ENCODE data around the gene CARD16. TPM values are rescaled to one million over a fixed set of nuclear protein-coding genes. Genes with fewer than 3 reads are reported as not detected.
A peak's percentile ranks its signal among the peaks of the same experiment; 100 is the strongest.

The CARD16 gene
- total and polyA plus RNA-seq, 8 donors = 0.51 to 9.8 (median 3.1) TPM

DNA sequence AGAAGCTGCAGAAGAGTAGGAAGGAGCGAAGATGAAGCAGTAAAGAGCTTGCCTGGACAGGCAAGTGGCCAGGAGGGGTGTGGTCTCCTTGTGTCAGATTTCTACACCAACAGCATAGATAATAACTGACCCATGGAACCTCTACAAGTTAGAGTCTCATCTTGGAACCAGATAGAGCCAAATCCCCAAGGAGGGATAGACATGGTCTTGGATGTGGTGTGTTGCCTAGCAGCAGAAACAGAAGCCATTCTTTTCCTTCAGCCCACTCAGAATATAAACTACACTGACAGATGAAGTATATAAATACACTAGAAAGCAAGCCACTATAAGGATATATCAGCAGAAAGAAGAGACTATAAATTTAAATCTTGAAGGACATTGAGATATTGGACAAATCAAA, 4.3 kb upstream of the CARD16 start:
- Histone ChIP-seq H3K36me3 (no peaks in the 10 kb centered on the region), H3K27me3 (no peaks in the 10 kb centered on the region), H3K9me3 (no peaks in the 10 kb centered on the region), H3K4me1 (no peaks in the 10 kb centered on the region), H3K4me3 (no peak overlapping the region), H3K27ac (no peak overlapping the region)
- WGBS, 2 donors = 93 to 100% methylated on average over 1 of the region's 1 CpG
- DNase-seq (no peak), ATAC-seq (no peak), FAIRE-seq (no peak)
- TF ChIP-seq, protein P1, sequence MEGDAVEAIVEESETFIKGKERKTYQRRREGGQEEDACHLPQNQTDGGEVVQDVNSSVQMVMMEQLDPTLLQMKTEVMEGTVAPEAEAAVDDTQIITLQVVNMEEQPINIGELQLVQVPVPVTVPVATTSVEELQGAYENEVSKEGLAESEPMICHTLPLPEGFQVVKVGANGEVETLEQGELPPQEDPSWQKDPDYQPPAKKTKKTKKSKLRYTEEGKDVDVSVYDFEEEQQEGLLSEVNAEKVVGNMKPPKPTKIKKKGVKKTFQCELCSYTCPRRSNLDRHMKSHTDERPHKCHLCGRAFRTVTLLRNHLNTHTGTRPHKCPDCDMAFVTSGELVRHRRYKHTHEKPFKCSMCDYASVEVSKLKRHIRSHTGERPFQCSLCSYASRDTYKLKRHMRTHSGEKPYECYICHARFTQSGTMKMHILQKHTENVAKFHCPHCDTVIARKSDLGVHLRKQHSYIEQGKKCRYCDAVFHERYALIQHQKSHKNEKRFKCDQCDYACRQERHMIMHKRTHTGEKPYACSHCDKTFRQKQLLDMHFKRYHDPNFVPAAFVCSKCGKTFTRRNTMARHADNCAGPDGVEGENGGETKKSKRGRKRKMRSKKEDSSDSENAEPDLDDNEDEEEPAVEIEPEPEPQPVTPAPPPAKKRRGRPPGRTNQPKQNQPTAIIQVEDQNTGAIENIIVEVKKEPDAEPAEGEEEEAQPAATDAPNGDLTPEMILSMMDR (IDR thresholded peaks at IDR 0.05) = no peak
- intact Hi-C loops (cut with DNase I) = no loop called here

DNA sequence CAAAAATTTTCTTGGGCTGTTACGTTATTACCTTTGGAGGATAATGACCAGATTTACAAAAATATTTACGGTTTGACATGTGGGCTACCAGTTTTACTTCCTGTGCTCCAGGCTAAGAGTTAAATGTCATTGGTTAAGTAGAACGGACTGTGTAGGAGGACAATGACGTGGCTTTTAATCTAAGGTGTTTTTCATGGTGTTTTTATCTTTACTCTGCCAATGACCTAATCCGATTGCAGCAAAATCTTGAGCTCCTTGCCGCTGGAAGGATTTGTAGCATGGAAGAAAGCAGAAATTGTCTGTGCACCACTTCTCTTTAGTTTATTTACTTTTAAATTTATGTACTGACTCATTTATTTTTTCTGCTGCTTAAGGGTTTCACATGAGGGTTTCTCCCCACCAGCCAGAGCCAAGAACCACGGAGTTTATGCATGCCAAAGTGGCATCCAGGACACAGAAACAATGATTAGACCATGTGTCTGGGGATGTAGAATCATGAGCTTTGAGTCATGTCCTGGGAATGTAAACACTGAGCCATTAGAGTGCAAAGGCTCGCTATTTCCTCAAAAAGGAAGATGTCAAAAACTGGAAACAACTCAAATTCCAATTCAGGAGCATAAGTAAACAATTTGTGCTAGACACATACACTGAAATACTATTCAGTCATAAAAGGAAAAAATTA, 1.9 kb upstream of the CARD16 start:
- no peaks in the 10 kb centered on the region for H3K4me1 ChIP-seq
- ATAC-seq (peak in 3 of 4 donors; percentile 59 to 82 (median 68)), DNase-seq (peak in 1 of 6 donors; percentile 30), FAIRE-seq (peak; percentile 75)
- H3K27ac ChIP-seq = peak overlapping the region in 1 of 4 donors; percentile 15
- TF ChIP-seq, protein P1 (IDR thresholded peaks at IDR 0.05) = no peak
- no peaks in the 10 kb centered on the region for H3K27me3 ChIP-seq
- no peaks in the 10 kb centered on the region for H3K36me3 ChIP-seq
- intact Hi-C loops (cut with DNase I) = no loop called here
- H3K9me3 ChIP-seq = no peaks in the 10 kb centered on the region
- 68 to 71% methylated on average over 8 of the region's 8 CpGs for WGBS, 2 donors
- no peak overlapping the region for H3K4me3 ChIP-seq

DNA sequence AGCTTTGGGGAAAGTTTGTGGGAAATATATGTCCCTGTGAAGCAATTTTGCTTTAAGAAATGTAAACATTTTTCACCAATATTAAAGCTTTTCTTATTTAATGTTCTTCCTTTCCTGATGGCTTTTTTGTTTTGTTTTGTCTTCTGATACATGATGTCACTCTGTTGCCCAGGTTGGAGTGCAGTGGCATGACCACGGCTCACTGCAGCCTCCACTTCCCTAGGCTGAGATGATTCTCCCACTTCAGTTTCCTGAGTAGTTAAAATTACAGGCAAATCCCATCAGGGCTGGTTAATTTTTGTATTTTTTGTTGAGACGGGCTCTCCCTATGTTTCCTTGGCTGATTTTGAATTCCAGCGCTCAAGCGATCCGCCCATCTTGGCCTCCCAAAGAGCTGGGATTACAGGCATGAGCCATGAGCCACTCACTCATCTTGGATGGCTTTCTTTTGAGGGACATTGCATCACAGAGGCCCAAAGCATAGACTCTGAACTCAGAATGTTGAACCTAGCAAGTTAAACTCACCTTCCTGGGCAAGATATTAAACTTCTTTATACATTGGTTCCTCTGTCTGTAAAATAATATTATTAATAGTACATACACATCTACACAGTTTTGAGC, 651 bp upstream of the CARD16 start:
- WGBS, 2 donors = 89 to 91% methylated on average over 5 of the region's 5 CpGs
- TF ChIP-seq, protein P1 (IDR thresholded peaks at IDR 0.05) = no peak
- Histone ChIP-seq H3K4me3 (no peak overlapping the region), H3K27me3 (no peaks in the 10 kb centered on the region), H3K9me3 (no peaks in the 10 kb centered on the region), H3K4me1 (no peaks in the 10 kb centered on the region), H3K36me3 (no peaks in the 10 kb centered on the region), H3K27ac (peak overlapping the region in 1 of 4 donors; percentile 42)
- ATAC-seq = peak in 1 of 4 donors; percentile 33
- no peak for DNase-seq
- intact Hi-C loops (cut with DNase I) = no loop called here
- no peak for FAIRE-seq

DNA sequence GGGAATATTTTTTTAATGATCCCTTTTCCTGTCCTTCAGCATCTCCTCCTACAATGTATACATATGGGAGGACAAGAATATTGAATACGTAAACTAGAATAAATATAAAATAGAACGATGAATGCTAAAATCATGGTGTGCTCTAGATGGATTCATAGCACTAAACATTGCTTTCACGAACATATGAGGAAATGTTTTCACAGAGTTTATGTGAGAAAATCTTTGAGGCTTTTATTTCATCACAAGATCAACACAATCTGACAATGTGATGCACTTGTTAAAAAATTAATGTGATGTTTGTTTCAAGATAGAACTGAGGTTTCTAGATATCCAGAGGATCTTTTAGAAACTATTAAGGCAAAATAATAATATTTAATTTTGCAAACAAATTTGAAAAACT, 3.0 kb downstream of the CARD16 start:
- Histone ChIP-seq H3K4me1 (no peaks in the 10 kb centered on the region), H3K36me3 (no peaks in the 10 kb centered on the region), H3K9me3 (no peaks in the 10 kb centered on the region), H3K27ac (no peak overlapping the region), H3K4me3 (no peak overlapping the region), H3K27me3 (no peaks in the 10 kb centered on the region)
- intact Hi-C loops (cut with DNase I) = no loop called here
- peak; percentile 13 for FAIRE-seq
- ATAC-seq = no peak
- no peak for DNase-seq
- TF ChIP-seq, protein P1 (IDR thresholded peaks at IDR 0.05) = no peak
- WGBS, 2 donors = 82 to 88% methylated on average over 3 of the region's 3 CpGs

DNA sequence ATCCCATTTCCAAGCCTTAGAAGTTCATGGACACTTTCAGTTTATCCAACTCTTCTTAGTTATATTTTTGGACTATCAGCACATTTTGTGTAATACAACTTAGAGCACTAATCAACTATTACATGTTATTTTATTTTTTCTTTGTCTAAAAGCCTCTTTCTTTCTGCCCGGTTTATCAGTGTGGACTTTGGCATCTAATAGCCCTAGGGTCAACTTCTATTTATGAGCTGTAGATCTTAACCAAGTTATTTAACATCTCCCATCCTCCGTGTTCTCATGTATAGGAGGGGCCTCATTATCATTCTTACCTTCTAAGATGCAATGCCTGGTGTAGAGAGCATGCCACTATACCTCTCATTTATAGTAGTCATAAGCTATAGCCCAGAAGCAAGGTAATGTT, 4.4 kb downstream of the CARD16 start:
- no peak overlapping the region for H3K4me3 ChIP-seq
- no peaks in the 10 kb centered on the region for H3K9me3 ChIP-seq
- ATAC-seq (no peak), DNase-seq (no peak), FAIRE-seq (no peak)
- intact Hi-C loops (cut with DNase I) = no loop called here
- H3K36me3 ChIP-seq = no peaks in the 10 kb centered on the region
- H3K27me3 ChIP-seq = no peaks in the 10 kb centered on the region
- no peaks in the 10 kb centered on the region for H3K4me1 ChIP-seq
- TF ChIP-seq, protein P1 (IDR thresholded peaks at IDR 0.05) = no peak
- WGBS, 2 donors = 54 to 56% methylated on average over 2 of the region's 2 CpGs
- no peak overlapping the region for H3K27ac ChIP-seq
